Choroid plexus epithelial cell (primary cell): ENCODE data around the gene AKR7A2.
A peak's percentile ranks its signal among the peaks of the same experiment; 100 is the strongest.

Experiments used
- DNase-seq: peaks from one replicate; pipeline ENCODE4 v3.0.0-alpha.2; 2010; ENCODE audit warnings: low read depth
- H3K4me3 ChIP-seq: 2 replicates; pipeline ENCODE4 v1.5.1; 2011; ENCODE audit warnings: low read depth, mild to moderate bottlenecking, control low read depth, low read length, moderate library complexity
- TF ChIP-seq, protein P1 (sequence below): conservative IDR thresholded peaks from 2 replicates; pipeline ENCODE4 v1.5.1; 2011; ENCODE audit warnings: low read depth, mild to moderate bottlenecking, control low read depth, inconsistent platforms, low read length, moderate library complexity

AKR7A2 gene

GRCh38 chr1:19317126-19317910, 5.4 kb upstream of the AKR7A2 start:
- TF ChIP-seq, protein P1, sequence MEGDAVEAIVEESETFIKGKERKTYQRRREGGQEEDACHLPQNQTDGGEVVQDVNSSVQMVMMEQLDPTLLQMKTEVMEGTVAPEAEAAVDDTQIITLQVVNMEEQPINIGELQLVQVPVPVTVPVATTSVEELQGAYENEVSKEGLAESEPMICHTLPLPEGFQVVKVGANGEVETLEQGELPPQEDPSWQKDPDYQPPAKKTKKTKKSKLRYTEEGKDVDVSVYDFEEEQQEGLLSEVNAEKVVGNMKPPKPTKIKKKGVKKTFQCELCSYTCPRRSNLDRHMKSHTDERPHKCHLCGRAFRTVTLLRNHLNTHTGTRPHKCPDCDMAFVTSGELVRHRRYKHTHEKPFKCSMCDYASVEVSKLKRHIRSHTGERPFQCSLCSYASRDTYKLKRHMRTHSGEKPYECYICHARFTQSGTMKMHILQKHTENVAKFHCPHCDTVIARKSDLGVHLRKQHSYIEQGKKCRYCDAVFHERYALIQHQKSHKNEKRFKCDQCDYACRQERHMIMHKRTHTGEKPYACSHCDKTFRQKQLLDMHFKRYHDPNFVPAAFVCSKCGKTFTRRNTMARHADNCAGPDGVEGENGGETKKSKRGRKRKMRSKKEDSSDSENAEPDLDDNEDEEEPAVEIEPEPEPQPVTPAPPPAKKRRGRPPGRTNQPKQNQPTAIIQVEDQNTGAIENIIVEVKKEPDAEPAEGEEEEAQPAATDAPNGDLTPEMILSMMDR: peak; percentile 8
- DNase-seq: no peak

GRCh38 chr1:19315378-19316198, 3.6 kb upstream of the AKR7A2 start:
- peak; percentile 57 for DNase-seq
- no peak overlapping the region for H3K4me3 ChIP-seq
- TF ChIP-seq, protein P1: no peak

More at GRCh38 chr1:19317126-19317910, 5.4 kb upstream of the AKR7A2 start:
- H3K4me3 ChIP-seq: no peak overlapping the region

DNA sequence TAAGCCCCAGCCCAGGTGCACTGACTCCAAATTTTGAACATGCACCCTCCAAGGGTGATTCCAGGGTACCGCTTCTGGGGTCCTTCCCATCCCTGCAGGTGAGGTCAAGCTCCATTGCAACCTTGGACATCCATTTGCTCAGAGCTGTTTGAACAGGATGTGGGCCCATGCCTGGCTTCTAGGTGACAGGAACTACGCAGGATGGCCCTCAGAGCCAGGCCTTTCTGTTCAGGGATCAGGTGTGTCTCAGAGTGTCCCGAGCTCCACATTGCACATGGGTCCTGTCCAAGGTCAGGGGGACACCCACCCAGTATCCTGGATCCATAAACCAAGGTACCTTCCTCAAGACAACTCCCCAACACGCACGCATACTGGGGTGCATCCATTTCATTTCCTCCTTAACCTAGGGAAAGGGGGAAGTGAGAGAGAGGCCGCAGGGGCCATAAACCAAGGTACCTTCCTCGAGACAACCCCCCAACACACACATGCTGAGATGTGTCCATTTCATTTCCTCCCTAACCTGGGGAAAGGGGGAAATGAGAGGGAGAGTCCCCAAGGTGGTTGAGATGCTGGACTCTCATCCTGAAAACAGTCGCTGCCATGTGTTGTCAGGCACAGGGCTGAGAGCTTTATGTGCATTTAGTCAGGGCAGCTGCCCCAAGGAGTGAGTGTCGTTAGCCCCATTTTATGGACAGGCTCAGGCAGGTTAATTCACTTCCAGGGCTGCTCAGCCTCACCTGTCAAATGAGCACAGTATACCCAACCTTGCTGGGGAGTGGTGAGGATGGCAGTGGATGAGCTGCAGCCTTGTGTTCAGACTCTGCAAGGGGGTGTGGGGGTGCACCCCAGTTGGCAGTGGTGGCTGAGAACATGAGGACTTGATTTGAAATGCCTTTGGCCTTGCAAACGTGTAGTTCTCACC, 2.3 kb upstream of the AKR7A2 start:
- DNase-seq: no peak
- TF ChIP-seq, protein P1: no peak
- H3K4me3 ChIP-seq: no peak overlapping the region

DNA sequence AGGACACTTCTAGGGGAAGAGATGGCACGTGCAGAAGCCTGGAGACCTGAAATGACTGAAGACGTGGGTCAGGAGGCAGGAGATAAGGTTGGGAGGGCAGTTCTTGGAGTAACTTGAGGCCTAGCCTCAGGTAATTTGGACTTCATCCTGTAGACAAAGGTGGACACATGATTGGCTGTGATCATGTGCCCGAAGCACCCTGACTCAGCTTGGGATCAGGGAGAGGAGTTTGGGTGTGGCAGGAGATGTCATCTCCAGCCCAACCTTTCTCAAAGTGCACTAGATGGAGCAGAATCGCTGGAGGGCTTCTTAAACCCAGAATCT, 1.7 kb upstream of the AKR7A2 start:
- DNase-seq: no peak
- TF ChIP-seq, protein P1: no peak

GRCh38 chr1:19312782-19313635, 1.1 kb upstream of the AKR7A2 start:
- TF ChIP-seq, protein P1: no peak
- H3K4me3 ChIP-seq: peak overlapping the region; percentile 79
- DNase-seq: no peak

More for the DNA sequence above, 1.7 kb upstream of the AKR7A2 start:
- no peak overlapping the region for H3K4me3 ChIP-seq

GRCh38 chr1:19311503-19311930, 427 bp downstream of the AKR7A2 start:
- TF ChIP-seq, protein P1: no peak
- DNase-seq: peak; percentile 20
- peak overlapping the region; percentile 63 for H3K4me3 ChIP-seq
